Measurements from ENCODE around the gene IFI27L1.

The IFI27L1 gene

DNA sequence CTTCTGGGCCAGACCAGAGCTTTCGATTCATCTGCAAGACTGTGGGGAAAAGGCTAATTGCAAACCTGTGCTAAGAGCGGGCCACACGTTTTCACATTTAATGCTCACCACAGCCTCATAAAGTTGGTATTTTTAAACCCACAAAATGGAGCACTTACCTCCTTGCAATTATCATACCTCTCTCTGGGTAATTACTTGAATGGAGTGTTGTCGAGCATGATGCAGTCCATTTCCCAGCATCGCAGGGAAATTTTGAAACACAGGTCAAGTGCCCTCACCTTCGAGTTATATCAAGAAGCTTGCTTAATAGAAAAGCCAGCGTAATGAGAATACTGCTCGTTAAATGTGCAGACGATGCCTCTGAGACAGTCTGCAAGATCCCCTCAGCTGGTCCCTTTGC is 57.1 kb downstream of the IFI27L1 start:
- H3K27me3 ChIP-seq (replicated peaks; ENCODE audit: insufficient read depth, low read length), result no peaks in the 10 kb centered on the region
- H3K36me3 ChIP-seq (replicated peaks; ENCODE audit: insufficient read depth, low read length), result no peaks in the 10 kb centered on the region
- H3K27ac ChIP-seq (ENCODE audit: low read length), result no peak overlapping the region
- H3K9me2 ChIP-seq (replicated peaks; ENCODE audit: insufficient read depth, low read length), result no peaks in the 10 kb centered on the region
- DNase-seq, result no peak
- H4K20me1 ChIP-seq (ENCODE audit: insufficient read depth, low read length), result no peaks in the 10 kb centered on the region
- no peaks in the 10 kb centered on the region for H3F3A ChIP-seq (ENCODE audit: insufficient read depth, low read length)
- H3K4me3 ChIP-seq (ENCODE audit: low read length), result no peak overlapping the region
- TF ChIP-seq EZH2phosphoT487 (IDR thresholded peaks at IDR 0.05; ENCODE audit: low read length), result no peak
- TF ChIP-seq, protein P1, sequence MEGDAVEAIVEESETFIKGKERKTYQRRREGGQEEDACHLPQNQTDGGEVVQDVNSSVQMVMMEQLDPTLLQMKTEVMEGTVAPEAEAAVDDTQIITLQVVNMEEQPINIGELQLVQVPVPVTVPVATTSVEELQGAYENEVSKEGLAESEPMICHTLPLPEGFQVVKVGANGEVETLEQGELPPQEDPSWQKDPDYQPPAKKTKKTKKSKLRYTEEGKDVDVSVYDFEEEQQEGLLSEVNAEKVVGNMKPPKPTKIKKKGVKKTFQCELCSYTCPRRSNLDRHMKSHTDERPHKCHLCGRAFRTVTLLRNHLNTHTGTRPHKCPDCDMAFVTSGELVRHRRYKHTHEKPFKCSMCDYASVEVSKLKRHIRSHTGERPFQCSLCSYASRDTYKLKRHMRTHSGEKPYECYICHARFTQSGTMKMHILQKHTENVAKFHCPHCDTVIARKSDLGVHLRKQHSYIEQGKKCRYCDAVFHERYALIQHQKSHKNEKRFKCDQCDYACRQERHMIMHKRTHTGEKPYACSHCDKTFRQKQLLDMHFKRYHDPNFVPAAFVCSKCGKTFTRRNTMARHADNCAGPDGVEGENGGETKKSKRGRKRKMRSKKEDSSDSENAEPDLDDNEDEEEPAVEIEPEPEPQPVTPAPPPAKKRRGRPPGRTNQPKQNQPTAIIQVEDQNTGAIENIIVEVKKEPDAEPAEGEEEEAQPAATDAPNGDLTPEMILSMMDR (IDR thresholded peaks at IDR 0.05; ENCODE audit: low read length), result no peak
- no peak for TF ChIP-seq EZH2 (optimal IDR thresholded peaks at IDR 0.05; ENCODE audit: low read depth, low read length)
- H3K4me1 ChIP-seq (ENCODE audit: low read length), result no peaks in the 10 kb centered on the region
- H3K9ac ChIP-seq (ENCODE audit: low read length), result no peak overlapping the region
- no peak overlapping the region for H3K4me2 ChIP-seq (ENCODE audit: low read depth, low read length)
- H3K9me3 ChIP-seq (replicated peaks; ENCODE audit: insufficient read depth, low read length), result no peaks in the 10 kb centered on the region
- H3K79me2 ChIP-seq (ENCODE audit: low read length), result no peaks in the 10 kb centered on the region
- no peak overlapping the region for H2AFZ ChIP-seq (ENCODE audit: low read length)

DNA sequence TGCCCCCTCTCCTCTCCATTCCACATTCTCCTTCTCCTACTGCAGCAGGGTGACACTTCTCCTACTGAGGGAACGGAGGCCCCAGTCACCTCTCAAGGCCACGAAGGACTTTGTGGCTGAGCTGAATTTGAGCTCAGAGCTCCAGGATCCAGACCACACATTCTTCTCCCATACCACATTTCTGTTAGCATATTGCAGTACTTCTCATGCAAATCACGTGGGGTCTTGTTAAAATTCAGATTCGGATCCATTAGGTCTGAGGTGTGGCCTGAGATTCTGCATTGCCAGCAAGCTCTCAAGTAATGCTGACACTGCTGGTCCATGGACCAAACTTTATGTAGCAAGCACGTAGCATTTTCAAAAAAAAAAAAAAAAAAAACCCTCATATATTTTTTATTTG is 57.9 kb downstream of the IFI27L1 start:
- no peaks in the 10 kb centered on the region for H4K20me1 ChIP-seq (ENCODE audit: insufficient read depth, low read length)
- no peaks in the 10 kb centered on the region for H3K27me3 ChIP-seq (replicated peaks; ENCODE audit: insufficient read depth, low read length)
- H3K27ac ChIP-seq (ENCODE audit: low read length), result no peak overlapping the region
- DNase-seq, result no peak
- TF ChIP-seq EZH2 (optimal IDR thresholded peaks at IDR 0.05; ENCODE audit: low read depth, low read length), result no peak
- TF ChIP-seq EZH2phosphoT487 (IDR thresholded peaks at IDR 0.05; ENCODE audit: low read length), result no peak
- TF ChIP-seq, protein P1 (IDR thresholded peaks at IDR 0.05; ENCODE audit: low read length), result no peak
- no peaks in the 10 kb centered on the region for H3F3A ChIP-seq (ENCODE audit: insufficient read depth, low read length)
- no peaks in the 10 kb centered on the region for H3K79me2 ChIP-seq (ENCODE audit: low read length)
- H2AFZ ChIP-seq (ENCODE audit: low read length), result no peak overlapping the region
- H3K36me3 ChIP-seq (replicated peaks; ENCODE audit: insufficient read depth, low read length), result no peaks in the 10 kb centered on the region
- no peaks in the 10 kb centered on the region for H3K9me2 ChIP-seq (replicated peaks; ENCODE audit: insufficient read depth, low read length)
- no peaks in the 10 kb centered on the region for H3K9me3 ChIP-seq (replicated peaks; ENCODE audit: insufficient read depth, low read length)
- H3K4me2 ChIP-seq (ENCODE audit: low read depth, low read length), result no peak overlapping the region
- no peak overlapping the region for H3K4me3 ChIP-seq (ENCODE audit: low read length)
- H3K9ac ChIP-seq (ENCODE audit: low read length), result no peak overlapping the region
- H3K4me1 ChIP-seq (ENCODE audit: low read length), result no peaks in the 10 kb centered on the region

DNA sequence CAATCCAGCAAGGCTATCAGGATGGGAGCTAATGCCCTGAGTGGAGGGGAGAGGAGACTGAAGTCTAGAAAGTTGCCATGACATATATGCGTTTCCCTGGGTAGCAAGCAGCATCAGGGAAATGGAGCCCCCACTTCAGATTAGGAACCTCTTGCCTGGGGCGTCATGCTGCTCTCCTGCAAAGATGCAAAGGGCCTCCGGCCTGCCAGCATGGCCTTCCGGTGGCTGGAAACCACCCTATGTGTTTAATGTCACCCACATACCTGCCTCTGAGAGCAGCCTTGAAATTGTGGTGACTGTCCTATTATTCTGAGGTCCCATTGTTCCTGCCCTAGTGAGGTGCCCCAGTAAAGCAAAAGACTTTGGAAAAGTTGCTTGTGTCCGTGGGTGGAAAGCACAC is 58.3 kb downstream of the IFI27L1 start:
- no peak overlapping the region for H3K27ac ChIP-seq (ENCODE audit: low read length)

More for the DNA sequence above, 58.3 kb downstream of the IFI27L1 start:
- H3K27me3 ChIP-seq (replicated peaks; ENCODE audit: insufficient read depth, low read length), result no peaks in the 10 kb centered on the region
- no peaks in the 10 kb centered on the region for H4K20me1 ChIP-seq (ENCODE audit: insufficient read depth, low read length)
- no peaks in the 10 kb centered on the region for H3F3A ChIP-seq (ENCODE audit: insufficient read depth, low read length)
- no peaks in the 10 kb centered on the region for H3K36me3 ChIP-seq (replicated peaks; ENCODE audit: insufficient read depth, low read length)
- no peak overlapping the region for H3K4me2 ChIP-seq (ENCODE audit: low read depth, low read length)
- no peaks in the 10 kb centered on the region for H3K9me2 ChIP-seq (replicated peaks; ENCODE audit: insufficient read depth, low read length)
- no peaks in the 10 kb centered on the region for H3K9me3 ChIP-seq (replicated peaks; ENCODE audit: insufficient read depth, low read length)
- H3K9ac ChIP-seq (ENCODE audit: low read length), result no peak overlapping the region
- no peak overlapping the region for H3K4me3 ChIP-seq (ENCODE audit: low read length)
- no peaks in the 10 kb centered on the region for H3K4me1 ChIP-seq (ENCODE audit: low read length)
- H2AFZ ChIP-seq (ENCODE audit: low read length), result no peak overlapping the region
- TF ChIP-seq EZH2 (optimal IDR thresholded peaks at IDR 0.05; ENCODE audit: low read depth, low read length) (no peak), EZH2phosphoT487 (IDR thresholded peaks at IDR 0.05; ENCODE audit: low read length) (no peak)
- TF ChIP-seq, protein P1 (IDR thresholded peaks at IDR 0.05; ENCODE audit: low read length), result no peak
- no peaks in the 10 kb centered on the region for H3K79me2 ChIP-seq (ENCODE audit: low read length)
- DNase-seq, result no peak

Data from MM.1S (cell line).